ENCODE data around the gene WDR83. TPM values are rescaled to one million over a fixed set of nuclear protein-coding genes. Genes with fewer than 3 reads are reported as not detected.

WDR83 gene
- total and polyA plus RNA-seq, 10 of the 15 experiments (the other 5 are each of a cell fraction or from before 2014, with no cell fraction given) = 0.58 to 17.7 (median 10.8) TPM

DNA sequence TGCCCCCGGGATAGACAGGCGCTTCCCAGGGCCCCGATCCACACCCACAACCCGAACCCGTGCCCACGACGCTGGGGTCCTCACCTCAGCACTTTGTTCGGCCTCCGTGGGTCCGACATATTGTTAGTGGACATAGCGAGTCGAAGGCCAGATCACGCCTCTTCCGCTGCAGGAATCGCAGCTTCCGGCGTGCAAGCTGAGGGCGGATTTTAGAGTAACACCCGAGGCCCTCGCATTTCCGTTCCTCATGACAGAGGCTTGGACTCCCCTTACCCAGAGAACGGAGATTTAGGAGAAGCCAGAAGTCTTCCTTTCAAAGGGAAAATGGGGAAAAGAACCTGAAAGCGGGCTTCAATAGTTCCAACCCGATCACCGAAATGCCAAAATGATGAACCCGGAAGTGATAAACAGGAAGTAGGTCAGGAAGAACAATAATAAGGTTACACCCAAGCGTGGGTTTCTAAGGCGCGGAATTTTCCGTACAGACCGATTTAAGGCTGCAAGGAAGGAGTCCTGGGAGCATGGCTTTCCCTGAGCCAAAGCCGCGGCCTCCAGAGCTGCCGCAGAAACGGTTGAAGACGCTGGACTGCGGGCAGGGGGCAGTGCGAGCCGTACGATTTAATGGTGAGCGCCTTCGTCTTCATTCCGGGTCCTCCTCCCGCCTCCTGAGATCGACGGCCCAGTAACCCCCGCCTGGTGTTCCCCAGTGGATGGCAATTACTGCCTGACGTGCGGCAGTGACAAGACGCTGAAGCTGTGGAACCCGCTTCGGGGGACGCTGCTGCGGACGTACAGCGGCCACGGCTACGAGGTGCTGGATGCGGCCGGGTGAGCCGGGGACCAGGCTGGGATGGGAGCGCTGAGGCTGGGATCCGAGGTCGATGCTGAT, 2.9 kb downstream of the WDR83 start (continued):
- TF ChIP-seq STAT3 (IDR thresholded peaks at IDR 0.05; ENCODE audit: low read depth, low read length) (no peak), ZNF274 (IDR thresholded peaks at IDR 0.05; ENCODE audit: insufficient read depth, insufficient read length) (no peak), CREB1 (IDR thresholded peaks at IDR 0.05; ENCODE audit: low read depth) (peak; percentile 75), IKZF1 (conservative IDR thresholded peaks at IDR 0.05) (peak; percentile 93), MTA2 (IDR thresholded peaks at IDR 0.05; ENCODE audit: low read depth) (peak; percentile 93), KAT2A (conservative IDR thresholded peaks at IDR 0.05; ENCODE audit: control insufficient read depth, low read depth, low read length) (no peak), DPF2 (IDR thresholded peaks at IDR 0.05) (no peak), YY1 (IDR thresholded peaks at IDR 0.05; ENCODE audit: low read depth, low read length) (peak; percentile 89), ZNF622 (IDR thresholded peaks at IDR 0.05) (no peak), CREM (IDR thresholded peaks at IDR 0.05; ENCODE audit: low read depth) (peak; percentile 76), SUPT20H (IDR thresholded peaks at IDR 0.05; ENCODE audit: borderline replicate concordance, control insufficient read depth, low read depth, low read length) (no peak), ETV6 (conservative IDR thresholded peaks at IDR 0.05 in 1 of 2, IDR thresholded peaks at IDR 0.05 in 1 of 2; ENCODE audit: borderline replicate concordance in 1 of 2, low read depth in 1 of 2) (no peak; a peak in 1 of 4 replicates), NR2C1 (IDR thresholded peaks at IDR 0.05) (peak; percentile 97)
- TF ChIP-seq, protein P1, sequence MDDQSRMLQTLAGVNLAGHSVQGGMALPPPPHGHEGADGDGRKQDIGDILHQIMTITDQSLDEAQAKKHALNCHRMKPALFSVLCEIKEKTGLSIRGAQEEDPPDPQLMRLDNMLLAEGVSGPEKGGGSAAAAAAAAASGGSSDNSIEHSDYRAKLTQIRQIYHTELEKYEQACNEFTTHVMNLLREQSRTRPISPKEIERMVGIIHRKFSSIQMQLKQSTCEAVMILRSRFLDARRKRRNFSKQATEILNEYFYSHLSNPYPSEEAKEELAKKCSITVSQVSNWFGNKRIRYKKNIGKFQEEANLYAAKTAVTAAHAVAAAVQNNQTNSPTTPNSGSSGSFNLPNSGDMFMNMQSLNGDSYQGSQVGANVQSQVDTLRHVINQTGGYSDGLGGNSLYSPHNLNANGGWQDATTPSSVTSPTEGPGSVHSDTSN (IDR thresholded peaks at IDR 0.05; ENCODE audit: insufficient replicate concordance, low read depth, low read length) = no peak
- TF ChIP-seq, protein P2, sequence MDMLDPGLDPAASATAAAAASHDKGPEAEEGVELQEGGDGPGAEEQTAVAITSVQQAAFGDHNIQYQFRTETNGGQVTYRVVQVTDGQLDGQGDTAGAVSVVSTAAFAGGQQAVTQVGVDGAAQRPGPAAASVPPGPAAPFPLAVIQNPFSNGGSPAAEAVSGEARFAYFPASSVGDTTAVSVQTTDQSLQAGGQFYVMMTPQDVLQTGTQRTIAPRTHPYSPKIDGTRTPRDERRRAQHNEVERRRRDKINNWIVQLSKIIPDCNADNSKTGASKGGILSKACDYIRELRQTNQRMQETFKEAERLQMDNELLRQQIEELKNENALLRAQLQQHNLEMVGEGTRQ (IDR thresholded peaks at IDR 0.05; ENCODE audit: borderline replicate concordance, low read depth, low read length) = no peak
- TF ChIP-seq, protein P3, sequence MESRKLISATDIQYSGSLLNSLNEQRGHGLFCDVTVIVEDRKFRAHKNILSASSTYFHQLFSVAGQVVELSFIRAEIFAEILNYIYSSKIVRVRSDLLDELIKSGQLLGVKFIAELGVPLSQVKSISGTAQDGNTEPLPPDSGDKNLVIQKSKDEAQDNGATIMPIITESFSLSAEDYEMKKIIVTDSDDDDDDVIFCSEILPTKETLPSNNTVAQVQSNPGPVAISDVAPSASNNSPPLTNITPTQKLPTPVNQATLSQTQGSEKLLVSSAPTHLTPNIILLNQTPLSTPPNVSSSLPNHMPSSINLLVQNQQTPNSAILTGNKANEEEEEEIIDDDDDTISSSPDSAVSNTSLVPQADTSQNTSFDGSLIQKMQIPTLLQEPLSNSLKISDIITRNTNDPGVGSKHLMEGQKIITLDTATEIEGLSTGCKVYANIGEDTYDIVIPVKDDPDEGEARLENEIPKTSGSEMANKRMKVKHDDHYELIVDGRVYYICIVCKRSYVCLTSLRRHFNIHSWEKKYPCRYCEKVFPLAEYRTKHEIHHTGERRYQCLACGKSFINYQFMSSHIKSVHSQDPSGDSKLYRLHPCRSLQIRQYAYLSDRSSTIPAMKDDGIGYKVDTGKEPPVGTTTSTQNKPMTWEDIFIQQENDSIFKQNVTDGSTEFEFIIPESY (IDR thresholded peaks at IDR 0.05) = peak; percentile 14; the same call in 1 of the 2 replicates
- TF ChIP-seq, protein P4, sequence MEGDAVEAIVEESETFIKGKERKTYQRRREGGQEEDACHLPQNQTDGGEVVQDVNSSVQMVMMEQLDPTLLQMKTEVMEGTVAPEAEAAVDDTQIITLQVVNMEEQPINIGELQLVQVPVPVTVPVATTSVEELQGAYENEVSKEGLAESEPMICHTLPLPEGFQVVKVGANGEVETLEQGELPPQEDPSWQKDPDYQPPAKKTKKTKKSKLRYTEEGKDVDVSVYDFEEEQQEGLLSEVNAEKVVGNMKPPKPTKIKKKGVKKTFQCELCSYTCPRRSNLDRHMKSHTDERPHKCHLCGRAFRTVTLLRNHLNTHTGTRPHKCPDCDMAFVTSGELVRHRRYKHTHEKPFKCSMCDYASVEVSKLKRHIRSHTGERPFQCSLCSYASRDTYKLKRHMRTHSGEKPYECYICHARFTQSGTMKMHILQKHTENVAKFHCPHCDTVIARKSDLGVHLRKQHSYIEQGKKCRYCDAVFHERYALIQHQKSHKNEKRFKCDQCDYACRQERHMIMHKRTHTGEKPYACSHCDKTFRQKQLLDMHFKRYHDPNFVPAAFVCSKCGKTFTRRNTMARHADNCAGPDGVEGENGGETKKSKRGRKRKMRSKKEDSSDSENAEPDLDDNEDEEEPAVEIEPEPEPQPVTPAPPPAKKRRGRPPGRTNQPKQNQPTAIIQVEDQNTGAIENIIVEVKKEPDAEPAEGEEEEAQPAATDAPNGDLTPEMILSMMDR (IDR thresholded peaks at IDR 0.05 in 2 of 3, conservative IDR thresholded peaks at IDR 0.05 in 1 of 3; ENCODE audit: control insufficient read depth in 2 of 3, extremely low read depth in 1 of 3, insufficient read depth in 1 of 3, low read depth in 3 of 3, low read length in 3 of 3) = no peak
- TF ChIP-seq, protein P5, sequence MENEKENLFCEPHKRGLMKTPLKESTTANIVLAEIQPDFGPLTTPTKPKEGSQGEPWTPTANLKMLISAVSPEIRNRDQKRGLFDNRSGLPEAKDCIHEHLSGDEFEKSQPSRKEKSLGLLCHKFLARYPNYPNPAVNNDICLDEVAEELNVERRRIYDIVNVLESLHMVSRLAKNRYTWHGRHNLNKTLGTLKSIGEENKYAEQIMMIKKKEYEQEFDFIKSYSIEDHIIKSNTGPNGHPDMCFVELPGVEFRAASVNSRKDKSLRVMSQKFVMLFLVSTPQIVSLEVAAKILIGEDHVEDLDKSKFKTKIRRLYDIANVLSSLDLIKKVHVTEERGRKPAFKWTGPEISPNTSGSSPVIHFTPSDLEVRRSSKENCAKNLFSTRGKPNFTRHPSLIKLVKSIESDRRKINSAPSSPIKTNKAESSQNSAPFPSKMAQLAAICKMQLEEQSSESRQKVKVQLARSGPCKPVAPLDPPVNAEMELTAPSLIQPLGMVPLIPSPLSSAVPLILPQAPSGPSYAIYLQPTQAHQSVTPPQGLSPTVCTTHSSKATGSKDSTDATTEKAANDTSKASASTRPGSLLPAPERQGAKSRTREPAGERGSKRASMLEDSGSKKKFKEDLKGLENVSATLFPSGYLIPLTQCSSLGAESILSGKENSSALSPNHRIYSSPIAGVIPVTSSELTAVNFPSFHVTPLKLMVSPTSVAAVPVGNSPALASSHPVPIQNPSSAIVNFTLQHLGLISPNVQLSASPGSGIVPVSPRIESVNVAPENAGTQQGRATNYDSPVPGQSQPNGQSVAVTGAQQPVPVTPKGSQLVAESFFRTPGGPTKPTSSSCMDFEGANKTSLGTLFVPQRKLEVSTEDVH (IDR thresholded peaks at IDR 0.05; ENCODE audit: low read depth, partially characterized antibody) = peak; percentile 100
